Peyer's patch (tissue), 4 donors: ENCODE measurements around the gene CRYGD.

Experiments used
- CTCF ChIP-seq, 6 experiments: fragments of 450-650 bp in 4 of 6; fragments of 200-600 bp in 2 of 6; sonication (generic) in 1 of 6; IDR thresholded peaks; one replicate each; pipeline ENCODE4 v1.5.1; 2017 to 2019; ENCODE audit warnings: antibody characterized with exemption in 6 of 6, mild to moderate bottlenecking in 3 of 6, moderate library complexity in 1 of 6
- POLR2A ChIP-seq, 2 donors: fragments of 450-650 bp; IDR thresholded peaks; one replicate each; pipeline ENCODE4 v1.5.1; 2017; ENCODE audit warnings: antibody characterized with exemption in 2 of 2, mild to moderate bottlenecking in 2 of 2, moderate library complexity in 2 of 2

GRCh38 chr2:208129744-208130711, 5.7 kb upstream of the CRYGD start, which contains the start of gene CRYGC:
- TF ChIP-seq POLR2A (IDR thresholded peaks at IDR 0.05), result no peak
- TF ChIP-seq CTCF (IDR thresholded peaks at IDR 0.05), result no peak
